HepG2 (cell line): ENCODE data around the gene RNF149. TPM values are rescaled to one million over a fixed set of nuclear protein-coding genes. Genes with fewer than 3 reads are reported as not detected.

Experiments
- ARID5B ChIP-seq: IDR thresholded peaks from 2 replicates; pipeline ENCODE4 v1.4.0; 2020; ENCODE audit warnings: mild to moderate bottlenecking, missing genetic modification reagents
- CENPX ChIP-seq: sonication (generic); formaldehyde crosslinking; IDR thresholded peaks from 2 replicates; pipeline ENCODE4 v1.9.0; 2021; ENCODE audit warnings: mild to moderate bottlenecking, missing genetic modification reagents, moderate library complexity
- HCFC1 ChIP-seq: fragments of 150-350 bp; IDR thresholded peaks from 2 replicates; pipeline ENCODE4 v1.6.1; 2014; ENCODE audit warnings: low read depth, low read length
- HMGXB4 ChIP-seq, 2 experiments: sonication (generic) in 1 of 2; formaldehyde crosslinking in 1 of 2; IDR thresholded peaks; 2 replicates each; pipeline versions ENCODE4 v1.4.0 to v1.6.1; 2018 to 2020; ENCODE audit warnings: missing genetic modification reagents in 2 of 2, borderline replicate concordance in 1 of 2, low read depth in 1 of 2, mild to moderate bottlenecking in 1 of 2, missing biosample characterization in 1 of 2
- NFRKB ChIP-seq: fragments of 450-650 bp; IDR thresholded peaks from 2 replicates; pipeline ENCODE4 v1.6.1; 2017
- SMAD9 ChIP-seq: sonication (generic); formaldehyde crosslinking; IDR thresholded peaks from 2 replicates; pipeline ENCODE4 v1.5.1; 2020; ENCODE audit warnings: mild to moderate bottlenecking, missing genetic modification reagents
- ZFP41 ChIP-seq: sonication (generic); formaldehyde crosslinking; IDR thresholded peaks from 2 replicates; pipeline ENCODE4 v1.4.0; 2020; ENCODE audit warnings: mild to moderate bottlenecking, missing genetic modification reagents, borderline replicate concordance
- ZFY ChIP-seq: sonication (generic); formaldehyde crosslinking; IDR thresholded peaks from 2 replicates; pipeline ENCODE4 v1.4.0; 2020; ENCODE audit warnings: missing genetic modification reagents
- ZNF124 ChIP-seq: sonication (generic); formaldehyde crosslinking; IDR thresholded peaks from 2 replicates; pipeline ENCODE4 v1.4.0; 2020; ENCODE audit warnings: missing genetic modification reagents
- ZNF318 ChIP-seq: sonication (generic); formaldehyde crosslinking; IDR thresholded peaks from 2 replicates; pipeline ENCODE4 v1.4.0; 2020; ENCODE audit warnings: mild to moderate bottlenecking, missing genetic modification reagents
- ZNF513 ChIP-seq: sonication (generic); formaldehyde crosslinking; conservative IDR thresholded peaks from 2 replicates; pipeline ENCODE4 v1.5.0; 2020; ENCODE audit warnings: missing genetic modification reagents
- ZNF784 ChIP-seq: sonication (generic); formaldehyde crosslinking; IDR thresholded peaks from 2 replicates; pipeline ENCODE4 v1.5.1; 2020; ENCODE audit warnings: missing genetic modification reagents, mild to moderate bottlenecking, borderline replicate concordance
- polyA plus RNA-seq, 8 experiments: library from polyadenylated mRNA; depleted of rRNA in 3 of 8; stranded (reverse) in 7 of 8; unstranded in 1 of 8; fragments of >200 nt; fragmentation: Illumina TruSeq in 4 of 8; extraction: Trizol in 4 of 8; gene quantifications; 2 replicates each; pipeline versions ENCODE4 v1.2.1 to v1.2.3, GENCODE V29; 2011 to 2016; ENCODE audit warnings: low read depth in 4 of 8, missing spikeins in 1 of 8, mixed read lengths in 1 of 8; ENCODE audit not compliant: insufficient read depth in 1 of 8
- total RNA-seq, 5 experiments: library from RNA; depleted of rRNA; stranded (reverse); fragments of >200 nt; fragmentation: Illumina TruSeq; extraction: Trizol; gene quantifications; 2 replicates each; pipeline ENCODE4 v1.2.3, GENCODE V29; 2016; ENCODE audit warnings: low read depth in 1 of 5

The RNF149 gene
- total and polyA plus RNA-seq, 2 of the 13 experiments (the other 11 are each of a cell fraction or from before 2014, with no cell fraction given) = 87.6 to 109 TPM

- TF ChIP-seq CENPX (CRISPR knock-in tag) (no peak), ZFY (CRISPR knock-in tag) (peak; percentile 85), ZNF124 (CRISPR knock-in tag) (no peak), ZNF513 (no peak), HCFC1 (no peak), HMGXB4 (CRISPR knock-in tag; IDR thresholded peaks at IDR 0.05; ENCODE audit: borderline replicate concordance in 1 of 2, low read depth in 1 of 2) (peak; percentile 35 to 63; a peak in 2 of 4 replicates), ZFP41 (CRISPR knock-in tag) (no peak), ZNF318 (CRISPR knock-in tag) (0 out of 2 replicates have a peak, but pooled peaks have one; percentile 82), SMAD9 (CRISPR knock-in tag) (no peak), ARID5B (CRISPR knock-in tag) (peak; percentile 89), NFRKB (no peak), ZNF784 (CRISPR knock-in tag) (peak; percentile 69; the same call in 1 of the 2 replicates)
Observed at GRCh38 chr2:101330253-101330933, 21.9 kb upstream of the RNF149 start (continued).
